Heart left ventricle (tissue), 16 donors: ENCODE measurements around the gene EPDR1. TPM values are rescaled to one million over a fixed set of nuclear protein-coding genes. Genes with fewer than 3 reads are reported as not detected.
A peak's percentile ranks its signal among the peaks of the same experiment; 100 is the strongest.

Experiments used
- ATAC-seq, 4 donors: fragments of 200-7000 bp; cut with Tn5 transposase; one replicate each; pipeline ENCODE4 v1.9.1; 2020 to 2022; ENCODE audit warnings: moderate library complexity in 4 of 4, mild to moderate bottlenecking in 3 of 4, moderate number of reproducible peaks in 1 of 4
- DNase-seq, 5 donors: peaks; one replicate each; pipeline ENCODE4 v3.0.0-alpha.2; 2020
- H3K27ac ChIP-seq, 12 donors: fragments of 200-600 bp; sonication (generic) in 4 of 12; one replicate each; pipeline versions ENCODE4 v1.5.0 to v1.8.0; 2016 to 2022; ENCODE audit warnings: mild to moderate bottlenecking in 2 of 12
- H3K27me3 ChIP-seq, 9 donors: fragments of 200-600 bp; sonication (generic) in 2 of 9; one replicate each; pipeline versions ENCODE4 v1.5.1 to v1.8.0; 2016 to 2022; ENCODE audit warnings: mild to moderate bottlenecking in 3 of 9
- H3K36me3 ChIP-seq, 9 donors: fragments of 200-600 bp; sonication (generic) in 2 of 9; one replicate each; pipeline versions ENCODE4 v1.5.0 to v1.8.0; 2018 to 2022; ENCODE audit warnings: mild to moderate bottlenecking in 2 of 9
- H3K4me1 ChIP-seq, 12 donors: fragments of 200-600 bp; sonication (generic) in 4 of 12; one replicate each; pipeline versions ENCODE4 v1.5.0 to v1.8.0; 2016 to 2022; ENCODE audit warnings: mild to moderate bottlenecking in 3 of 12
- H3K4me3 ChIP-seq, 12 donors: fragments of 200-600 bp; sonication (generic) in 4 of 12; one replicate each; pipeline versions ENCODE4 v1.5.0 to v1.8.0; 2017 to 2022; ENCODE audit warnings: mild to moderate bottlenecking in 9 of 12, moderate library complexity in 4 of 12
- H3K9me3 ChIP-seq, 12 donors: fragments of 200-600 bp; sonication (generic) in 4 of 12; one replicate each; pipeline versions ENCODE4 v1.5.0 to v1.8.0; 2016 to 2022; ENCODE audit warnings: mild to moderate bottlenecking in 1 of 12
- CTCF ChIP-seq, 12 donors: fragments of 200-600 bp; sonication (generic) in 4 of 12; IDR thresholded peaks; one replicate each; pipeline versions ENCODE4 v1.5.0 to v1.8.0; 2018 to 2022; ENCODE audit warnings: antibody characterized with exemption in 12 of 12, mild to moderate bottlenecking in 5 of 12
- POLR2A ChIP-seq, 2 donors: fragments of 450-650 bp; IDR thresholded peaks; one replicate each; pipeline ENCODE4 v1.6.1; 2017; ENCODE audit warnings: antibody characterized with exemption in 2 of 2, mild to moderate bottlenecking in 2 of 2, moderate library complexity in 2 of 2
- WGBS, 4 donors: extraction: QIAGEN DNeasy Blood & Tissue Kit in 2 of 4; methylation state at CpG; one replicate each; pipeline versions ENCODE4 v1.1.5 to v1.1.7; 2013 to 2018; 5-methylcytosine and 5-hydroxymethylcytosine counted together
- intact Hi-C, 10 donors: fragments of 100-400 bp; cut with DNase I; formaldehyde crosslinking; loops; one replicate each; pipeline versions ENCODE4 v1.11.1 to v1.14.2; 2022
- polyA plus RNA-seq, 2 donors: library from polyadenylated mRNA; stranded (reverse); fragments of 200-250 nt; gene quantifications; one replicate each; pipeline ENCODE4 v1.2.3, GENCODE V29; 2013
- total RNA-seq, 9 donors: library from RNA; depleted of rRNA in 2 of 9; stranded (reverse); fragments of >200 nt in 2 of 9; fragmentation: NEBNext Ultra II Directional in 3 of 9; extraction: Animal tissue kit (Norgen Biotek cat#: 25700) in 3 of 9; gene quantifications; one replicate each; pipeline versions ENCODE4 v1.1.0 to v1.2.4, GENCODE V29; 2016 to 2023
- donor health status: ischemic (EF 13 %, LVEDD 7.1; RV severe dilation, severe dysfunction).
- donor health status: healthy with polysubstance abuse.
- donor health status: DM: no; HTN: yes; CAD: no.
- donor health status: DM: no; HTN: no; CAD: no.
- donor health status: ischemic (EF 25% LVEDD 6.9; RV normal size, moderate dysfunction).
- donor health status: ischemic (EF 25% LVEDD 5.7; RV mildly dilated, moderate dysfunction).
- donor health status: healthy.
- donor health status: DM: yes; HTN: yes; CAD: no.
- donor health status: ischemic (EF 35%, LVEDD 5.7; RV mildly dilated, moderate dysfunction).
- donor health status: nonischemic (EF 11% LVEDD 7.7; RV severe dilation, severe dysfunction).
- donor health status: DM: yes; HTN: yes; CAD: no.
- donor health status: PGD.
- donor health status: ischemic (EF 29% LVEDD 5.4; RV normal size, mild dysfunction).
- donor health status: nonischemic (EF 23%, LVEDD 6.1; RV moderate dilation, normal function).

EPDR1 gene
- total and polyA plus RNA-seq, 11 donors, result 10.5 to 73.0 (median 37.2) TPM

GRCh38 chr7:37899712-37900247 lies 20.7 kb upstream of the EPDR1 start:
- Histone ChIP-seq H3K27me3 (no peaks in the 10 kb centered on the region), H3K4me3 (no peak overlapping the region), H3K27ac (no peak overlapping the region), H3K9me3 (no peaks in the 10 kb centered on the region), H3K36me3 (no peaks in the 10 kb centered on the region), H3K4me1 (peaks cover 0 to 17% (median 3%) of the 10 kb centered on the region in 12 donors)
- intact Hi-C loops, result loop anchor here in 9 of 10 donors (2.0 to 10.0 kb wide), 6 partner anchors 208 to 418 kb away; no protein-coding TSS in a partner anchor
- ATAC-seq (no peak), DNase-seq (no peak)
- 68 to 79% (median 75%) methylated on average over 3 of the region's 3 CpGs for WGBS, 4 donors
- TF ChIP-seq CTCF (IDR thresholded peaks at IDR 0.05), result no peak
- TF ChIP-seq POLR2A (IDR thresholded peaks at IDR 0.05), result no peak

- intact Hi-C loops, result loop anchor here in 9 of 10 donors (2.0 to 10.0 kb wide), 6 partner anchors 206 to 416 kb away; no protein-coding TSS in a partner anchor
- no peak for DNase-seq
- Histone ChIP-seq H3K27me3 (no peaks in the 10 kb centered on the region), H3K9me3 (no peaks in the 10 kb centered on the region), H3K36me3 (peaks cover 0 to 3% (median 0%) of the 10 kb centered on the region in 9 donors), H3K27ac (no peak overlapping the region), H3K4me1 (peaks cover 0 to 17% (median 3%) of the 10 kb centered on the region in 12 donors), H3K4me3 (no peak overlapping the region)
- peak; percentile 32 to 69 (median 50) for TF ChIP-seq CTCF (IDR thresholded peaks at IDR 0.05)
- TF ChIP-seq POLR2A (IDR thresholded peaks at IDR 0.05), result no peak
- 18 to 21% (median 20%) methylated on average over 6 of the region's 6 CpGs for WGBS, 4 donors
- ATAC-seq, result peak in 3 of 4 donors; percentile 42 to 69 (median 52)
These were observed 19.1 kb upstream of the EPDR1 start for GRCh38 chr7:37901236-37901827.

- ATAC-seq, result peak in 2 of 4 donors; percentile 20 to 50
- TF ChIP-seq POLR2A (IDR thresholded peaks at IDR 0.05) (no peak), CTCF (IDR thresholded peaks at IDR 0.05) (no peak)
- Histone ChIP-seq H3K9me3 (no peaks in the 10 kb centered on the region), H3K36me3 (peaks cover 0 to 9% (median 0%) of the 10 kb centered on the region in 9 donors), H3K4me1 (peaks cover 0 to 17% (median 3%) of the 10 kb centered on the region in 12 donors), H3K27me3 (no peaks in the 10 kb centered on the region), H3K4me3 (no peak overlapping the region), H3K27ac (no peak overlapping the region)
- intact Hi-C loops, result loop anchor here in 9 of 10 donors (2.0 to 10.0 kb wide), 6 partner anchors 205 to 415 kb away; no protein-coding TSS in a partner anchor
- WGBS, 4 donors, result 96 to 100% (median 97%) methylated on average over 2 of the region's 2 CpGs
- DNase-seq, result no peak
These were observed 18.4 kb upstream of the EPDR1 start for GRCh38 chr7:37901890-37902524.

- Histone ChIP-seq H3K9me3 (no peaks in the 10 kb centered on the region), H3K27ac (no peak overlapping the region), H3K4me1 (peaks cover 0 to 12% (median 0%) of the 10 kb centered on the region in 12 donors), H3K36me3 (peaks cover 0 to 22% (median 0%) of the 10 kb centered on the region in 9 donors), H3K27me3 (no peaks in the 10 kb centered on the region), H3K4me3 (no peak overlapping the region)
- ATAC-seq (no peak), DNase-seq (no peak)
- WGBS, 4 donors, result 73 to 83% (median 79%) methylated on average over 1 of the region's 1 CpG
- TF ChIP-seq POLR2A (IDR thresholded peaks at IDR 0.05), result no peak
- TF ChIP-seq CTCF (IDR thresholded peaks at IDR 0.05), result no peak
- intact Hi-C loops, result loop anchor here in 2 of 10 donors (10.0 kb wide), 1 partner anchor 406 kb away; no protein-coding TSS in a partner anchor
These were observed 12.1 kb upstream of the EPDR1 start for GRCh38 chr7:37908221-37908788.
